GM12875 (cell line): Measurements from ENCODE around the gene ELMOD2.

Source experiments
- H3K4me3 ChIP-seq: one replicate; pipeline ENCODE4 v1.5.1; 2011; ENCODE audit warnings: low read depth, low read length, control low read depth
- CTCF ChIP-seq: IDR thresholded peaks from 2 replicates; pipeline ENCODE4 v1.5.1; 2011; ENCODE audit warnings: low read depth, mild to moderate bottlenecking, control low read depth, inconsistent platforms, low read length, moderate library complexity, borderline replicate concordance; ENCODE audit not compliant: insufficient read depth

Gene ELMOD2

GRCh38 chr4:140581078-140581477 is 57.1 kb downstream of the ELMOD2 start:
- H3K4me3 ChIP-seq = no peak overlapping the region
- TF ChIP-seq CTCF = no peak

- no peak overlapping the region for H3K4me3 ChIP-seq
- no peak for TF ChIP-seq CTCF
Measured at GRCh38 chr4:140584439-140584838, 60.5 kb downstream of the ELMOD2 start.

GRCh38 chr4:140595065-140595464 is 71.1 kb downstream of the ELMOD2 start:
- peak; percentile 55; the same call in 1 of the 2 replicates for TF ChIP-seq CTCF
- no peak overlapping the region for H3K4me3 ChIP-seq

GRCh38 chr4:140600408-140600807 is 76.4 kb downstream of the ELMOD2 start:
- TF ChIP-seq CTCF = no peak
- no peak overlapping the region for H3K4me3 ChIP-seq

- TF ChIP-seq CTCF = no peak
- H3K4me3 ChIP-seq = no peak overlapping the region
Measured at GRCh38 chr4:140602714-140603113, 78.7 kb downstream of the ELMOD2 start.

GRCh38 chr4:140603286-140603685 is 79.3 kb downstream of the ELMOD2 start:
- TF ChIP-seq CTCF = no peak
- no peak overlapping the region for H3K4me3 ChIP-seq
